Common myeloid progenitor, CD34-positive (primary cell): ENCODE results near the gene FLNB.

Source experiments
- CTCF ChIA-PET: fragments of 350-600 bp; sonication (Branson Sonifier 250); formaldehyde crosslinking; loops from one replicate; lab custom pipeline; 2021; ENCODE audit warnings: antibody characterized with exemption; lab: Charles Lee
- POLR2A ChIA-PET: fragments of 350-600 bp; sonication (Branson Sonifier 250); formaldehyde crosslinking; loops from one replicate; lab custom pipeline; 2021; ENCODE audit warnings: antibody characterized with exemption; lab: Charles Lee
- DNase-seq, 3 donors: peaks; one replicate each; pipeline versions ENCODE4 v3.0.0 to v3.0.0-alpha.2; 2013
- H3K27ac ChIP-seq, 2 experiments: 1 replicate in 1 of 2; 2 replicates in 1 of 2; pipeline ENCODE4 v1.7.0; 2013; ENCODE audit warnings: inconsistent platforms in 2 of 2, low read length in 2 of 2, mild to moderate bottlenecking in 2 of 2, low read depth in 1 of 2, moderate library complexity in 1 of 2; ENCODE audit not compliant: severe bottlenecking in 2 of 2, insufficient read depth in 1 of 2, poor library complexity in 1 of 2
- H3K27me3 ChIP-seq, 5 experiments: replicated peaks in 2 of 5; 1 replicate in 3 of 5; 2 replicates in 2 of 5; pipeline versions ENCODE4 v1.6.1 to v1.7.0; 2013; ENCODE audit warnings: low read length in 4 of 5, mild to moderate bottlenecking in 2 of 5, moderate library complexity in 2 of 5, inconsistent platforms in 1 of 5; ENCODE audit not compliant: insufficient read depth in 5 of 5, control insufficient read depth in 4 of 5
- H3K36me3 ChIP-seq, 4 experiments: 1 replicate in 2 of 4; 2 replicates in 2 of 4; pipeline versions ENCODE4 v1.6.1 to v1.7.0; 2013; ENCODE audit warnings: low read length in 3 of 4, control low read depth in 1 of 4, mild to moderate bottlenecking in 1 of 4; ENCODE audit not compliant: control insufficient read depth in 4 of 4, insufficient read depth in 4 of 4
- H3K4me1 ChIP-seq, 4 experiments: 1 replicate in 3 of 4; 2 replicates in 1 of 4; pipeline versions ENCODE4 v1.6.1 to v1.7.1; 2013; ENCODE audit warnings: low read length in 3 of 4, mild to moderate bottlenecking in 3 of 4, control low read depth in 1 of 4, inconsistent platforms in 1 of 4, moderate library complexity in 1 of 4; ENCODE audit not compliant: control insufficient read depth in 4 of 4, insufficient read depth in 4 of 4; ENCODE audit errors: control extremely low read depth in 1 of 4
- H3K4me3 ChIP-seq, 7 experiments: 1 replicate in 4 of 7; 2 replicates in 3 of 7; pipeline versions ENCODE4 v1.5.1 to v1.7.0; 2013; ENCODE audit warnings: mild to moderate bottlenecking in 7 of 7, low read length in 6 of 7, moderate library complexity in 6 of 7, inconsistent platforms in 2 of 7, low read depth in 2 of 7, control low read depth in 1 of 7; ENCODE audit not compliant: insufficient read depth in 4 of 7, control insufficient read depth in 1 of 7; ENCODE audit errors: extremely low read depth in 1 of 7
- H3K9me3 ChIP-seq, 5 experiments: 1 replicate in 4 of 5; 2 replicates in 1 of 5; pipeline versions ENCODE4 v1.6.1 to v1.7.1; 2013; ENCODE audit warnings: low read length in 4 of 5, mild to moderate bottlenecking in 2 of 5, inconsistent platforms in 1 of 5, low read depth in 1 of 5, moderate library complexity in 1 of 5; ENCODE audit not compliant: control insufficient read depth in 4 of 5, insufficient read depth in 2 of 5; ENCODE audit errors: control extremely low read depth in 1 of 5
- WGBS: methylation state at CpG from one replicate; pipeline ENCODE4 v1.1.5; 2013; ENCODE audit not compliant: insufficient coverage; 5-methylcytosine and 5-hydroxymethylcytosine counted together

FLNB gene

GRCh38 chr3:58189691-58190090 lies 181.5 kb downstream of the FLNB start:
- H3K27ac ChIP-seq: no peak overlapping the region
- ChIA-PET CTCF (interaction anchor here (0.6 to 6.2 kb wide), 14 partner anchors 8 to 132 kb away, joined by 3 to 70 read pairs (median 8); partner anchors contain the start of genes HTD2 and RPP14), POLR2A (no interaction called here)
- WGBS: 96% methylated on average over 4 of the region's 5 CpGs
- H3K4me1 ChIP-seq: peaks cover 0 to 4% (median 0%) of the 10 kb centered on the region in 4 experiments
- DNase-seq: no peak
- no peaks in the 10 kb centered on the region for H3K27me3 ChIP-seq
- H3K9me3 ChIP-seq: no peaks in the 10 kb centered on the region
- no peaks in the 10 kb centered on the region for H3K36me3 ChIP-seq
- H3K4me3 ChIP-seq: no peak overlapping the region

- POLR2A ChIA-PET: no interaction called here
Observed at GRCh38 chr3:58190291-58190690, 182.1 kb downstream of the FLNB start.

GRCh38 chr3:58190882-58191281 lies 182.7 kb downstream of the FLNB start:
- POLR2A ChIA-PET: no interaction called here
- no peaks in the 10 kb centered on the region for H3K9me3 ChIP-seq
- H3K36me3 ChIP-seq: no peaks in the 10 kb centered on the region
- no peak overlapping the region for H3K27ac ChIP-seq
- CTCF ChIA-PET: interaction anchor here (0.8 to 6.2 kb wide), 7 partner anchors 10 to 116 kb away, joined by 3 to 70 read pairs (median 41); partner anchors contain the start of genes HTD2 and RPP14
- no peak overlapping the region for H3K4me3 ChIP-seq
- no peaks in the 10 kb centered on the region for H3K27me3 ChIP-seq
- WGBS: 94% methylated on average over 3 of the region's 4 CpGs
- DNase-seq: no peak
- peaks cover 0 to 4% (median 0%) of the 10 kb centered on the region in 4 experiments for H3K4me1 ChIP-seq

More at GRCh38 chr3:58190291-58190690, 182.1 kb downstream of the FLNB start:
- H3K4me1 ChIP-seq: peaks cover 0 to 4% (median 0%) of the 10 kb centered on the region in 4 experiments
- CTCF ChIA-PET: interaction anchor here (0.6 to 6.2 kb wide), 11 partner anchors 9 to 131 kb away, joined by 3 to 70 read pairs (median 22); partner anchors contain the start of genes HTD2 and RPP14
- no peaks in the 10 kb centered on the region for H3K36me3 ChIP-seq
- H3K4me3 ChIP-seq: no peak overlapping the region
- no peak overlapping the region for H3K27ac ChIP-seq
- DNase-seq: no peak
- WGBS: 100% methylated on average over 2 of the region's 4 CpGs
- no peaks in the 10 kb centered on the region for H3K27me3 ChIP-seq
- no peaks in the 10 kb centered on the region for H3K9me3 ChIP-seq

GRCh38 chr3:58191361-58191991 lies 183.3 kb downstream of the FLNB start:
- Histone ChIP-seq H3K36me3 (no peaks in the 10 kb centered on the region), H3K27me3 (no peaks in the 10 kb centered on the region), H3K4me3 (no peak overlapping the region), H3K27ac (no peak overlapping the region), H3K9me3 (no peaks in the 10 kb centered on the region), H3K4me1 (peaks cover 0 to 4% (median under 1%) of the 10 kb centered on the region in 4 experiments)
- CTCF ChIA-PET: interaction anchor here (1.3 to 6.2 kb wide), 6 partner anchors 10 to 116 kb away, joined by 4 to 70 read pairs (median 48); partner anchors contain the start of genes HTD2 and RPP14
- no peak for DNase-seq
- WGBS: 90% methylated on average over 7 of the region's 10 CpGs
- POLR2A ChIA-PET: no interaction called here

- POLR2A ChIA-PET: no interaction called here
- Histone ChIP-seq H3K4me1 (peaks cover 0 to 4% (median 2%) of the 10 kb centered on the region in 4 experiments), H3K4me3 (no peak overlapping the region), H3K27me3 (no peaks in the 10 kb centered on the region), H3K27ac (no peak overlapping the region), H3K36me3 (no peaks in the 10 kb centered on the region), H3K9me3 (no peaks in the 10 kb centered on the region)
- WGBS: 90% methylated on average over 2 of the region's 5 CpGs
- no peak for DNase-seq
- CTCF ChIA-PET: interaction anchor here (1.3 to 5.3 kb wide), 2 partner anchors 26 to 110 kb away, joined by 4 to 54 read pairs; no protein-coding TSS in a partner anchor
Observed at GRCh38 chr3:58192069-58192468, 183.8 kb downstream of the FLNB start.

- ChIA-PET POLR2A (no interaction called here), CTCF (interaction anchor here (0.8 to 1.0 kb wide), 3 partner anchors 16 to 41 kb away, joined by 5 to 7 read pairs (median 5); no protein-coding TSS in a partner anchor)
- peaks cover 0 to 4% (median under 1%) of the 10 kb centered on the region in 4 experiments for H3K4me1 ChIP-seq
- H3K27me3 ChIP-seq: no peaks in the 10 kb centered on the region
- no peaks in the 10 kb centered on the region for H3K9me3 ChIP-seq
- no peak overlapping the region for H3K4me3 ChIP-seq
- no peak overlapping the region for H3K27ac ChIP-seq
- 93% methylated on average over 6 of the region's 12 CpGs for WGBS
- no peak for DNase-seq
- H3K36me3 ChIP-seq: no peaks in the 10 kb centered on the region
Observed at GRCh38 chr3:58193682-58194407, 185.6 kb downstream of the FLNB start.
